ENCODE results near the gene SEMA7A.

SEMA7A gene

GRCh38 chr15:74390647-74391288, 43.0 kb downstream of the SEMA7A start:
- TF ChIP-seq TAF1 (IDR thresholded peaks at IDR 0.05; ENCODE audit: borderline replicate concordance, insufficient read depth, low read length) (no peak), REST (IDR thresholded peaks at IDR 0.05; ENCODE audit: insufficient read depth in 1 of 2, low read depth in 2 of 2, low read length in 2 of 2) (no peak)

GRCh38 chr15:74389241-74390048, 44.3 kb downstream of the SEMA7A start:
- TF ChIP-seq FOXP2 (optimal IDR thresholded peaks at IDR 0.05; ENCODE audit: borderline replicate concordance, extremely low read depth, extremely low read length, insufficient read depth) (no peak), TAF1 (IDR thresholded peaks at IDR 0.05; ENCODE audit: borderline replicate concordance, insufficient read depth, low read length) (no peak), REST (IDR thresholded peaks at IDR 0.05; ENCODE audit: insufficient read depth in 1 of 2, low read depth in 2 of 2, low read length in 2 of 2) (no peak), POLR2AphosphoS5 (IDR thresholded peaks at IDR 0.05; ENCODE audit: low read depth, low read length) (no peak), SIN3A (IDR thresholded peaks at IDR 0.05; ENCODE audit: borderline replicate concordance, insufficient read depth, low read length) (no peak)

GRCh38 chr15:74388363-74388951, 45.3 kb downstream of the SEMA7A start:
- TF ChIP-seq TAF1 (IDR thresholded peaks at IDR 0.05; ENCODE audit: borderline replicate concordance, insufficient read depth, low read length) (no peak), REST (IDR thresholded peaks at IDR 0.05; ENCODE audit: insufficient read depth in 1 of 2, low read depth in 2 of 2, low read length in 2 of 2) (no peak), SIN3A (IDR thresholded peaks at IDR 0.05; ENCODE audit: borderline replicate concordance, insufficient read depth, low read length) (no peak), POLR2AphosphoS5 (IDR thresholded peaks at IDR 0.05; ENCODE audit: low read depth, low read length) (no peak), FOXP2 (optimal IDR thresholded peaks at IDR 0.05; ENCODE audit: borderline replicate concordance, extremely low read depth, extremely low read length, insufficient read depth) (no peak)

- no peak for TF ChIP-seq TAF1 (IDR thresholded peaks at IDR 0.05; ENCODE audit: borderline replicate concordance, insufficient read depth, low read length)
- no peak for TF ChIP-seq SIN3A (IDR thresholded peaks at IDR 0.05; ENCODE audit: borderline replicate concordance, insufficient read depth, low read length)
- TF ChIP-seq REST (IDR thresholded peaks at IDR 0.05; ENCODE audit: insufficient read depth in 1 of 2, low read depth in 2 of 2, low read length in 2 of 2) = no peak
- TF ChIP-seq POLR2AphosphoS5 (IDR thresholded peaks at IDR 0.05; ENCODE audit: low read depth, low read length) = no peak
- no peak for TF ChIP-seq FOXP2 (optimal IDR thresholded peaks at IDR 0.05; ENCODE audit: borderline replicate concordance, extremely low read depth, extremely low read length, insufficient read depth)
Observed at GRCh38 chr15:74387621-74388362, 46.0 kb downstream of the SEMA7A start.
